HG03439 (cell line): Measurements from ENCODE around the gene TPGS1.

Source experiments
- ATAC-seq: cut with Tn5 transposase; IDR thresholded peaks from one replicate; pipeline ENCODE4 v1.9.1; 2021; ENCODE audit warnings: mild to moderate bottlenecking, moderate library complexity; ENCODE audit not compliant: unreplicated experiment

Gene TPGS1

GRCh38 chr19:494171-495080 lies 12.9 kb upstream of the TPGS1 start:
- no peak for ATAC-seq

- ATAC-seq: no peak
Measured at GRCh38 chr19:495081-495401, 12.3 kb upstream of the TPGS1 start.

- ATAC-seq: no peak
Measured at GRCh38 chr19:495402-496111, 11.7 kb upstream of the TPGS1 start.

- ATAC-seq: no peak
Measured at GRCh38 chr19:496112-496665, 11.1 kb upstream of the TPGS1 start, which contains the start of gene MADCAM1. Gene MADCAM1, plus strand, starts transcription at chr19:496486. Its CDS starts 14 bp downstream, at chr19:496500.

GRCh38 chr19:496986-497385 lies 10.3 kb upstream of the TPGS1 start:
- ATAC-seq: no peak

- ATAC-seq: no peak
Measured at GRCh38 chr19:497491-497868, 9.8 kb upstream of the TPGS1 start.

GRCh38 chr19:497869-498510 lies 9.3 kb upstream of the TPGS1 start:
- no peak for ATAC-seq

- no peak for ATAC-seq
Measured at GRCh38 chr19:498511-498891, 8.8 kb upstream of the TPGS1 start.

- no peak for ATAC-seq
Measured at GRCh38 chr19:498977-499623, 8.2 kb upstream of the TPGS1 start.

- no peak for ATAC-seq
Measured at GRCh38 chr19:501646-502045, 5.7 kb upstream of the TPGS1 start.

- ATAC-seq: no peak
Measured at GRCh38 chr19:504616-505015, 2.7 kb upstream of the TPGS1 start.

- ATAC-seq: peak; percentile 73
Measured at GRCh38 chr19:506404-507285, 652 bp upstream of the TPGS1 start.

- ATAC-seq: no peak
Measured at GRCh38 chr19:508204-509150, 1.2 kb downstream of the TPGS1 start.

GRCh38 chr19:510606-511100 lies 3.4 kb downstream of the TPGS1 start:
- peak; percentile 21 for ATAC-seq

- no peak for ATAC-seq
Measured at GRCh38 chr19:511101-511851, 4.0 kb downstream of the TPGS1 start.

- no peak for ATAC-seq
Measured at GRCh38 chr19:512547-513365, 5.5 kb downstream of the TPGS1 start.
